Body of pancreas (tissue), 4 donors: Measurements from ENCODE around the gene PCTP.

Experiments
- POLR2A ChIP-seq, 3 donors: fragments of 450-650 bp; IDR thresholded peaks; one replicate each; pipeline ENCODE4 v1.6.1; 2016; ENCODE audit warnings: antibody characterized with exemption in 3 of 3, mild to moderate bottlenecking in 2 of 3
- TF ChIP-seq, protein P1 (sequence below), 7 experiments: fragments of 450-650 bp in 4 of 7; fragments of 200-600 bp in 3 of 7; sonication (generic) in 3 of 7; IDR thresholded peaks; one replicate each; pipeline ENCODE4 v1.5.1; 2016 to 2019; ENCODE audit warnings: antibody characterized with exemption in 7 of 7

GRCh38 chr17:55743103-55743679 is 7.7 kb upstream of the PCTP start:
- TF ChIP-seq, protein P1, sequence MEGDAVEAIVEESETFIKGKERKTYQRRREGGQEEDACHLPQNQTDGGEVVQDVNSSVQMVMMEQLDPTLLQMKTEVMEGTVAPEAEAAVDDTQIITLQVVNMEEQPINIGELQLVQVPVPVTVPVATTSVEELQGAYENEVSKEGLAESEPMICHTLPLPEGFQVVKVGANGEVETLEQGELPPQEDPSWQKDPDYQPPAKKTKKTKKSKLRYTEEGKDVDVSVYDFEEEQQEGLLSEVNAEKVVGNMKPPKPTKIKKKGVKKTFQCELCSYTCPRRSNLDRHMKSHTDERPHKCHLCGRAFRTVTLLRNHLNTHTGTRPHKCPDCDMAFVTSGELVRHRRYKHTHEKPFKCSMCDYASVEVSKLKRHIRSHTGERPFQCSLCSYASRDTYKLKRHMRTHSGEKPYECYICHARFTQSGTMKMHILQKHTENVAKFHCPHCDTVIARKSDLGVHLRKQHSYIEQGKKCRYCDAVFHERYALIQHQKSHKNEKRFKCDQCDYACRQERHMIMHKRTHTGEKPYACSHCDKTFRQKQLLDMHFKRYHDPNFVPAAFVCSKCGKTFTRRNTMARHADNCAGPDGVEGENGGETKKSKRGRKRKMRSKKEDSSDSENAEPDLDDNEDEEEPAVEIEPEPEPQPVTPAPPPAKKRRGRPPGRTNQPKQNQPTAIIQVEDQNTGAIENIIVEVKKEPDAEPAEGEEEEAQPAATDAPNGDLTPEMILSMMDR (IDR thresholded peaks at IDR 0.05) = no peak
- TF ChIP-seq POLR2A (IDR thresholded peaks at IDR 0.05) = no peak
